RWPE2 (cell line): ENCODE data around the gene PCSK5.

Source experiments
- ATAC-seq: fragments of 200-7000 bp; cut with Tn5 transposase; 3 replicates; pipeline ENCODE4 v1.9.1; 2021; ENCODE audit warnings: low read depth
- DNase-seq: peaks from one replicate; pipeline ENCODE4 v3.0.0-alpha.2; 2020; ENCODE audit warnings: low spot score
- H3K27ac ChIP-seq: fragments of 450-650 bp; 2 replicates; pipeline ENCODE4 v1.5.1; 2017; ENCODE audit warnings: mild to moderate bottlenecking; ENCODE audit not compliant: poor library complexity, severe bottlenecking
- H3K27me3 ChIP-seq: fragments of 250-450 bp; sonication (Bioruptor Pico); 2 replicates; pipeline ENCODE4 v1.5.1; 2021; ENCODE audit warnings: mild to moderate bottlenecking, moderate library complexity; ENCODE audit not compliant: insufficient read depth, poor library complexity, severe bottlenecking
- H3K36me3 ChIP-seq: fragments of 250-450 bp; sonication (Bioruptor Pico); 2 replicates; pipeline ENCODE4 v1.5.1; 2020; ENCODE audit warnings: low read depth, mild to moderate bottlenecking, moderate library complexity
- H3K4me1 ChIP-seq: fragments of 250-450 bp; sonication (Bioruptor Pico); 2 replicates; pipeline ENCODE4 v1.5.1; 2021; ENCODE audit warnings: mild to moderate bottlenecking, moderate library complexity; ENCODE audit not compliant: insufficient read depth, poor library complexity, severe bottlenecking
- H3K4me3 ChIP-seq: fragments of 250-450 bp; sonication (Bioruptor Pico); 2 replicates; pipeline ENCODE4 v1.5.1; 2021; ENCODE audit warnings: mild to moderate bottlenecking, moderate library complexity; ENCODE audit not compliant: severe bottlenecking
- H3K9me3 ChIP-seq: fragments of 250-450 bp; sonication (Bioruptor Pico); 2 replicates; pipeline ENCODE4 v1.5.1; 2021; ENCODE audit warnings: mild to moderate bottlenecking, moderate library complexity; ENCODE audit not compliant: severe bottlenecking
- TF ChIP-seq, protein P1 (sequence below): fragments of 450-650 bp; IDR thresholded peaks from one replicate; pipeline ENCODE4 v1.5.1; 2017; ENCODE audit warnings: mild to moderate bottlenecking, moderate library complexity; ENCODE audit not compliant: poor library complexity, severe bottlenecking

The PCSK5 gene

DNA sequence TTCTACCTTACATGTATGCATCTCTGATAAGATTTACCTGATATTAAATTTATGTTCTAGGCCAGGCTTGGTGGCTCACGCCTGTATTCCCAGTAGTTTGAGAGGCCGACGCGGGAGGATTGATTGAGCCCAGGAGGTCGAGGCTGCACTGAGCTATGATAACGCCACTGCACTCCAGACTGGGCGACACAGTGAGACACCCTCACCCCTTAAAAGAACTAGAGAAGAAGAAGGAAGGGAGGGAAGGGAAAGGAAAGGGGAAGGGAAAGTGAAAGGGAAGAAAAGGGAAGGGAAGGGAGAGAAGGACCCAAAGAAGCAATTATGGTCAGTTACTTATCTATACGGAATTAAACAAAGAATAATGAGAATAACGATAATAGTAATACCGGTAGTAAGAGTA lies 504.9 kb downstream of the PCSK5 start:
- ATAC-seq (no peak), DNase-seq (no peak)
- peak overlapping the region; percentile 54 for H3K27ac ChIP-seq
- H3K27me3 ChIP-seq: no peaks in the 10 kb centered on the region
- H3K36me3 ChIP-seq: peaks cover 16% of the 10 kb centered on the region
- TF ChIP-seq, protein P1, sequence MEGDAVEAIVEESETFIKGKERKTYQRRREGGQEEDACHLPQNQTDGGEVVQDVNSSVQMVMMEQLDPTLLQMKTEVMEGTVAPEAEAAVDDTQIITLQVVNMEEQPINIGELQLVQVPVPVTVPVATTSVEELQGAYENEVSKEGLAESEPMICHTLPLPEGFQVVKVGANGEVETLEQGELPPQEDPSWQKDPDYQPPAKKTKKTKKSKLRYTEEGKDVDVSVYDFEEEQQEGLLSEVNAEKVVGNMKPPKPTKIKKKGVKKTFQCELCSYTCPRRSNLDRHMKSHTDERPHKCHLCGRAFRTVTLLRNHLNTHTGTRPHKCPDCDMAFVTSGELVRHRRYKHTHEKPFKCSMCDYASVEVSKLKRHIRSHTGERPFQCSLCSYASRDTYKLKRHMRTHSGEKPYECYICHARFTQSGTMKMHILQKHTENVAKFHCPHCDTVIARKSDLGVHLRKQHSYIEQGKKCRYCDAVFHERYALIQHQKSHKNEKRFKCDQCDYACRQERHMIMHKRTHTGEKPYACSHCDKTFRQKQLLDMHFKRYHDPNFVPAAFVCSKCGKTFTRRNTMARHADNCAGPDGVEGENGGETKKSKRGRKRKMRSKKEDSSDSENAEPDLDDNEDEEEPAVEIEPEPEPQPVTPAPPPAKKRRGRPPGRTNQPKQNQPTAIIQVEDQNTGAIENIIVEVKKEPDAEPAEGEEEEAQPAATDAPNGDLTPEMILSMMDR: no peak
- peaks cover 3% of the 10 kb centered on the region for H3K9me3 ChIP-seq
- no peak overlapping the region for H3K4me3 ChIP-seq
- no peaks in the 10 kb centered on the region for H3K4me1 ChIP-seq

DNA sequence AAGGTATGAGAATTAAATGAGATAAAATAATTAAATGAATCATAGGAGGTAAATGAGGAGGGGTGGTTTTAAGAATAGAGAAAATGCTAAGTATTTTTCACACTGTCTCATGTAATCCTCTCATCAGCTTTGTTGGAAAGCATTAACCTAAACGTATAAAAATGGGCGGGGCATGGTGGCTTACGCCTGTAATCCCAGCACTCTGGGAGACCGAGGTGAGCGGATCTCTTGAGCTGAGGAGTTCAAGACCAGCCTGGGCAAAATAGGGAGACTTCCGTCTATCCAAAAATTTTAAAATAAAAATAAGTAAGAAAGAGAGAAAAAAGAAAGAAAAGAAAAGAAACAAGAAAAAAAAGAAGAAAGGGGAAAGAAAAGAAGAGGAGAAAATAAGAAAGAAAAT lies 505.7 kb downstream of the PCSK5 start:
- Histone ChIP-seq H3K27me3 (no peaks in the 10 kb centered on the region), H3K9me3 (peaks cover 3% of the 10 kb centered on the region)

DNA sequence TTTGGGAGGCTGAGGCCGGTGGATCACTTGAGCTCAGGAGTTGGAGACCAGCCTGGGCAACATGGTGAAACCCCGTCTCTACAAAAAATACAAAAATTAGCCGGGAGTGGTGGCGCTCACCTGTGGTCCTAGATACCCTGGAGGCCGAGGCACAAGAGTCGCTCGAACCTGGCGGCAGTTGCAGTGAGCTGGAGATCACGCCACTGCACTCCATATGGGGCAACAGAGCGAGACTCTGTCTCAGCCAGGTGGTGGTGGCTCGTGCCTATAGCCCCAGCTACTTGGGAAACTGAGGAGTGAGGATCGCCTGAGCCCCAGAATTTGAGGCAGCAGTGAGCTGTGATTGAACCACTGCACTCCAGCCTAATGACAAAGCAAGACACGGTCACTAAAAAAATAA lies 506.1 kb downstream of the PCSK5 start:
- no peak overlapping the region for H3K4me3 ChIP-seq
- peaks cover 10% of the 10 kb centered on the region for H3K36me3 ChIP-seq
- no peaks in the 10 kb centered on the region for H3K27me3 ChIP-seq
- TF ChIP-seq, protein P1: no peak
- DNase-seq (no peak), ATAC-seq (no peak)
- H3K9me3 ChIP-seq: peaks cover 3% of the 10 kb centered on the region
- no peak overlapping the region for H3K27ac ChIP-seq
- H3K4me1 ChIP-seq: no peaks in the 10 kb centered on the region

More for the DNA sequence above, 505.7 kb downstream of the PCSK5 start:
- ATAC-seq: no peak
- DNase-seq: no peak
- peaks cover 15% of the 10 kb centered on the region for H3K36me3 ChIP-seq
- TF ChIP-seq, protein P1: no peak
- H3K4me3 ChIP-seq: no peak overlapping the region
- H3K27ac ChIP-seq: no peak overlapping the region
- no peaks in the 10 kb centered on the region for H3K4me1 ChIP-seq

DNA sequence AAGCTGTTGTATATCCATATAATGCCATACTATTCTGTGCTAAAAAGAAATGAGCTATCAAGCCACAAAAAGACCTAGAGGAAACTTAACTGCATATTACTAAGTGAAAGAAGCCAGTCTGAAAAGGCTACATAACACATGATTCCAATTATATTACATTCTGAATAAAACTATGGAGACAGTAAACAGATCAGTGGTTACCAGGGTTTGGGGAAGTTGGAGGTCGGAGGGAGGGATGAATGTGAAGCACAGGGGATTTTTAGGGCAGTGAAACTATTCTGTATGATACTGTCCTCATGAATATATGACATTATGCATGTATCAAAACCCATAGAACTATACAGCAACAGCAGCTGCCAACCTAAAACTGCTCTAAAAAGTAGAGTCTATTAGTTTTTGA lies 509.4 kb downstream of the PCSK5 start:
- no peak overlapping the region for H3K27ac ChIP-seq
- H3K36me3 ChIP-seq: no peaks in the 10 kb centered on the region
- TF ChIP-seq, protein P1: no peak
- no peak for DNase-seq
- no peak for ATAC-seq
- no peak overlapping the region for H3K4me3 ChIP-seq
- H3K4me1 ChIP-seq: no peaks in the 10 kb centered on the region
- H3K27me3 ChIP-seq: no peaks in the 10 kb centered on the region
- no peaks in the 10 kb centered on the region for H3K9me3 ChIP-seq

DNA sequence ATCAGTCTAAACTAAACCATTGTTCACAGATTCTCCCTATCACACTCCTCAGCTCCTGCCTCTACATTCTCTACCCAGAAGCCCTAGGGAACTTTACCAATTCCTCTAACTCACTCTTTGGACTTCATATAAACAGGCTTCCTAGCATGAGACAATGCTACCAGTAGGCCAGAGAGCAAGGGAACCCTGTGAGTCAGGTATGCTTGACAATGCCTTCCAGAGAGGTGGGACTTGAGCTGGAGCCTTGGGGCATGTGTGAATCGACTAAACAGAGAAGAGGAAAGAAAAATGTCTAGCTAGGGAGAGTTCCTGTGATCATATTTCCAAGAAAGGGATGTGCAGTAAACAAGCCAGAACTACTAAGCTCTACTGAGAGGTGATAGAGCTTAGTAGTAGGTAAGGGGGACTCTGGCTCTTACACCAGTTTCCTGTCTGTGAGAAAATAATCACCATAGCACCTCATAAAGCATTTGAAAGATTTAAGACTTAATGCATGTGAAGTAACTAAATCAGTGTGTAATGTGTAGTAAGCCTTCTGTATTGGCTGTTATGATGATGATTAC lies 510.1 kb downstream of the PCSK5 start:
- Histone ChIP-seq H3K4me1 (no peaks in the 10 kb centered on the region), H3K27me3 (no peaks in the 10 kb centered on the region), H3K9me3 (no peaks in the 10 kb centered on the region), H3K36me3 (no peaks in the 10 kb centered on the region), H3K27ac (no peak overlapping the region), H3K4me3 (no peak overlapping the region)
- DNase-seq: no peak
- TF ChIP-seq, protein P1: no peak
- ATAC-seq: peak; percentile 83
